K562 (cell line): ENCODE measurements around the gene RAB26. TPM values are rescaled to one million over a fixed set of nuclear protein-coding genes. Genes with fewer than 3 reads are reported as not detected.

ENCODE experiments used
- ARID4B ChIP-seq: sonication (generic); formaldehyde crosslinking; IDR thresholded peaks from 2 replicates; pipeline ENCODE4 v1.8.0; 2022; ENCODE audit warnings: mild to moderate bottlenecking, missing genetic modification reagents
- CTBP1 ChIP-seq: fragments of 450-650 bp; IDR thresholded peaks from 2 replicates; pipeline ENCODE4 v1.6.1; 2016; ENCODE audit warnings: borderline replicate concordance
- CTCF ChIP-seq, 3 experiments: IDR thresholded peaks in 2 of 3; conservative IDR thresholded peaks in 1 of 3; 2 replicates each; pipeline ENCODE4 v1.5.1; 2011 to 2012; ENCODE audit warnings: low read length in 3 of 3, mild to moderate bottlenecking in 3 of 3, control low read depth in 2 of 3, improper control_type of control experiment in 1 of 3, inconsistent platforms in 1 of 3, low read depth in 1 of 3, mixed read lengths in 1 of 3, moderate library complexity in 1 of 3; ENCODE audit not compliant: insufficient read depth in 2 of 3
- CXXC5 ChIP-seq: fragments of 250-450 bp; sonication (Bioruptor Pico); IDR thresholded peaks from 2 replicates; pipeline ENCODE4 v1.8.0; 2022; ENCODE audit warnings: inconsistent platforms, mild to moderate bottlenecking, moderate library complexity
- NFATC3 ChIP-seq: fragments of 450-650 bp; IDR thresholded peaks from 2 replicates; pipeline ENCODE4 v1.6.1; 2017; ENCODE audit warnings: mild to moderate bottlenecking
- NFIC ChIP-seq: fragments of 450-650 bp; IDR thresholded peaks from 2 replicates; pipeline ENCODE4 v1.6.1; 2017; ENCODE audit warnings: mild to moderate bottlenecking, inconsistent platforms
- SIRT6 ChIP-seq: IDR thresholded peaks from one replicate; pipeline ENCODE4 v1.6.1; 2012; ENCODE audit warnings: low read depth, mild to moderate bottlenecking, control low read depth, inconsistent platforms, low read length, moderate library complexity
- polyA plus RNA-seq, 8 experiments: library from polyadenylated mRNA; depleted of rRNA in 4 of 8; stranded (reverse) in 5 of 8; unstranded in 3 of 8; fragments of >200 nt; fragmentation: Nextera tagmentation in 2 of 8; fragmentation: Illumina TruSeq in 1 of 8; extraction: Ambion mirVana in 2 of 8; extraction: Trizol in 1 of 8; gene quantifications; 2 replicates each; pipeline versions ENCODE4 v1.2.1 to v1.2.3, GENCODE V29; 2011 to 2014; ENCODE audit warnings: inconsistent platforms in 1 of 8, missing spikeins in 1 of 8
- total RNA-seq, 7 experiments: library from RNA; depleted of rRNA in 6 of 7; stranded (reverse); fragments of >200 nt in 6 of 7; fragmentation: Illumina TruSeq in 2 of 7; extraction: Trizol in 2 of 7; gene quantifications; 2 replicates each; pipeline versions ENCODE4 v1.2.1 to v1.2.3, GENCODE V29; 2011 to 2021; ENCODE audit warnings: low replicate concordance in 1 of 7
- TF ChIP-seq, protein P1 (sequence below), 2 experiments: fragments of 450-650 bp; formaldehyde crosslinking in 1 of 2; IDR thresholded peaks; 2 replicates each; pipeline versions ENCODE4 v1.4.0 to v1.6.1; 2014 to 2020; ENCODE audit warnings: mild to moderate bottlenecking in 2 of 2, borderline replicate concordance in 1 of 2, low read depth in 1 of 2
- TF ChIP-seq, protein P2 (sequence below): fragments of 250-450 bp; sonication (Bioruptor Pico); IDR thresholded peaks from 2 replicates; pipeline ENCODE4 v1.8.0; 2021; ENCODE audit warnings: mild to moderate bottlenecking, moderate library complexity

Gene RAB26
- total and polyA plus RNA-seq, 9 of the 15 experiments (the other 6 are each of a cell fraction or from before 2014, with no cell fraction given) = 0.25 to 6.1 (median 2.1) TPM

DNA sequence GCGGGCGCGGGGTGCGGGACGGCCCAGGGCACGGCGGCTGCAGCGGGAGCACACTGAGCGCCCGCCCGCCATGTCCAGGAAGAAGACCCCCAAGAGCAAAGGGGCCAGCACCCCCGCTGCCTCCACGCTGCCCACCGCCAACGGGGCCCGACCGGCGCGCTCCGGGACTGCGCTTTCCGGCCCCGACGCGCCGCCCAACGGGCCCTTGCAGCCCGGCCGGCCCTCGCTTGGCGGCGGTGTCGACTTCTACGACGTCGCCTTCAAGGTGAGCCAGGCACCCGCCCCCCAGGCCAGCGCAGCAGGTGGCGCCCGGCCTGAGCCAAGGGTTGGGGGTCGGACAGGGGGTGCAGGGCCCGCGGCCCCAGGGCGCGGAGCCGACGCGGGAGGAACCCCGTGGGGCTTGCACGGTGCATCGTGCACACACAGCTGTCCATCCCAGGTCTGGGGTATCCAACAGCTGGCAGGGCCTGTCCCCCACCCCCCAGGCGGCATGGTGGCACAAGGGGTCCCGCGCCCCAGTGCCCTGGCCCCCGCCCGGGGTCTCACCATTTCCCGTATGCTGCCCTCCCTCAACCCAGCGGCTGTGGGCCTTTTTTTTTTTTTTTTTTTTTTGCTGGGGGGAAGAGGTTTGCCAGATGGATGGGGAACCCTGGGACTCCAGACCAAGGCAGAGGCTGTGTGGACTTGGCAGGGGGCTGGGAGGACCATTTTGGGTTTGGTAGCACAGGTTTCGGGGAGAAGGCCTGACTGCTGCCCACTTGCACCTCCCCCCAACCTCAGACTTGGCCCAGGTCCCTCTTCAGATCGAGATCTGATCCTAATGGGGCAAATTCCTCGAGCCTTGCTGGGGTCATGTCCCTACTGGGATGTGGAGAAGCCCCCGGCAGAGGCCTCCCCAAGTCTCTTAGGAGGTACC lies 547 bp downstream of the RAB26 start (continued):
- TF ChIP-seq ARID4B (CRISPR knock-in tag) = peak; percentile 54; the same call in 1 of the 2 replicates
- peak; percentile 90 for TF ChIP-seq CTBP1
- TF ChIP-seq, protein P1, sequence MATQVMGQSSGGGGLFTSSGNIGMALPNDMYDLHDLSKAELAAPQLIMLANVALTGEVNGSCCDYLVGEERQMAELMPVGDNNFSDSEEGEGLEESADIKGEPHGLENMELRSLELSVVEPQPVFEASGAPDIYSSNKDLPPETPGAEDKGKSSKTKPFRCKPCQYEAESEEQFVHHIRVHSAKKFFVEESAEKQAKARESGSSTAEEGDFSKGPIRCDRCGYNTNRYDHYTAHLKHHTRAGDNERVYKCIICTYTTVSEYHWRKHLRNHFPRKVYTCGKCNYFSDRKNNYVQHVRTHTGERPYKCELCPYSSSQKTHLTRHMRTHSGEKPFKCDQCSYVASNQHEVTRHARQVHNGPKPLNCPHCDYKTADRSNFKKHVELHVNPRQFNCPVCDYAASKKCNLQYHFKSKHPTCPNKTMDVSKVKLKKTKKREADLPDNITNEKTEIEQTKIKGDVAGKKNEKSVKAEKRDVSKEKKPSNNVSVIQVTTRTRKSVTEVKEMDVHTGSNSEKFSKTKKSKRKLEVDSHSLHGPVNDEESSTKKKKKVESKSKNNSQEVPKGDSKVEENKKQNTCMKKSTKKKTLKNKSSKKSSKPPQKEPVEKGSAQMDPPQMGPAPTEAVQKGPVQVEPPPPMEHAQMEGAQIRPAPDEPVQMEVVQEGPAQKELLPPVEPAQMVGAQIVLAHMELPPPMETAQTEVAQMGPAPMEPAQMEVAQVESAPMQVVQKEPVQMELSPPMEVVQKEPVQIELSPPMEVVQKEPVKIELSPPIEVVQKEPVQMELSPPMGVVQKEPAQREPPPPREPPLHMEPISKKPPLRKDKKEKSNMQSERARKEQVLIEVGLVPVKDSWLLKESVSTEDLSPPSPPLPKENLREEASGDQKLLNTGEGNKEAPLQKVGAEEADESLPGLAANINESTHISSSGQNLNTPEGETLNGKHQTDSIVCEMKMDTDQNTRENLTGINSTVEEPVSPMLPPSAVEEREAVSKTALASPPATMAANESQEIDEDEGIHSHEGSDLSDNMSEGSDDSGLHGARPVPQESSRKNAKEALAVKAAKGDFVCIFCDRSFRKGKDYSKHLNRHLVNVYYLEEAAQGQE (IDR thresholded peaks at IDR 0.05; ENCODE audit: borderline replicate concordance) = 0 out of 2 replicates have a peak, but pooled peaks have one; percentile 19
- TF ChIP-seq, protein P1 (CRISPR knock-in tag; IDR thresholded peaks at IDR 0.05; ENCODE audit: low read depth) = no peak
- no peak for TF ChIP-seq NFATC3
- peak; percentile 62 for TF ChIP-seq CXXC5 (CRISPR knock-in tag)
- no peak for TF ChIP-seq SIRT6
- TF ChIP-seq CTCF (IDR thresholded peaks at IDR 0.05 in 2 of 3, conservative IDR thresholded peaks at IDR 0.05 in 1 of 3; ENCODE audit: insufficient read depth in 2 of 3, low read depth in 1 of 3, low read length in 3 of 3) = peak in 1 of 3 experiments; percentile 46; a peak in 1 of 6 replicates
- TF ChIP-seq, protein P2, sequence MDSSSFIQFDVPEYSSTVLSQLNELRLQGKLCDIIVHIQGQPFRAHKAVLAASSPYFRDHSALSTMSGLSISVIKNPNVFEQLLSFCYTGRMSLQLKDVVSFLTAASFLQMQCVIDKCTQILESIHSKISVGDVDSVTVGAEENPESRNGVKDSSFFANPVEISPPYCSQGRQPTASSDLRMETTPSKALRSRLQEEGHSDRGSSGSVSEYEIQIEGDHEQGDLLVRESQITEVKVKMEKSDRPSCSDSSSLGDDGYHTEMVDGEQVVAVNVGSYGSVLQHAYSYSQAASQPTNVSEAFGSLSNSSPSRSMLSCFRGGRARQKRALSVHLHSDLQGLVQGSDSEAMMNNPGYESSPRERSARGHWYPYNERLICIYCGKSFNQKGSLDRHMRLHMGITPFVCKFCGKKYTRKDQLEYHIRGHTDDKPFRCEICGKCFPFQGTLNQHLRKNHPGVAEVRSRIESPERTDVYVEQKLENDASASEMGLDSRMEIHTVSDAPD = no peak
- TF ChIP-seq NFIC = peak; percentile 26
